Motor neuron (in vitro differentiated cells): ENCODE data around the gene NDUFB8. TPM values are rescaled to one million over a fixed set of nuclear protein-coding genes. Genes with fewer than 3 reads are reported as not detected.

Experiments
- ATAC-seq, 8 experiments: fragments of 200-7000 bp; cut with Tn5 transposase; replicated peaks in 6 of 8; 2 replicates each; pipeline ENCODE4 v1.8.0; 2021; ENCODE audit warnings: mild to moderate bottlenecking in 8 of 8, moderate library complexity in 8 of 8
- H3K27ac ChIP-seq, 2 donors: fragments of 250-450 bp; sonication (Bioruptor Pico); 2 replicates each; pipeline ENCODE4 v1.9.0; 2021; ENCODE audit warnings: antibody characterized with exemption in 2 of 2, mild to moderate bottlenecking in 2 of 2, moderate library complexity in 1 of 2
- H3K4me1 ChIP-seq, 2 donors: fragments of 250-450 bp; sonication (Bioruptor Pico); replicated peaks in 1 of 2; 2 replicates each; pipeline ENCODE4 v1.6.1; 2021; ENCODE audit warnings: antibody characterized with exemption in 2 of 2, mild to moderate bottlenecking in 2 of 2, moderate library complexity in 1 of 2
- H3K4me3 ChIP-seq, 5 donors: fragments of 250-450 bp; sonication (Bioruptor Pico); 2 replicates each; pipeline ENCODE4 v1.9.0; 2021; ENCODE audit warnings: antibody characterized with exemption in 5 of 5, mild to moderate bottlenecking in 5 of 5, moderate library complexity in 4 of 5
- WGBS, 10 experiments: fragments of 450-650 bp; shearing (Covaris generic); methylation state at CpG; one replicate each; pipeline ENCODE4 v1.0.0; 2022; 5-methylcytosine and 5-hydroxymethylcytosine counted together
- in situ Hi-C, 9 experiments: fragments of 400-800 bp; cut with MboI; loops; one replicate each; pipeline ENCODE4 v1.15.0; 2021; ENCODE audit warnings: low sequenced_read_pairs in 9 of 9, low pct_unique_long_range_greater_than_20kb in 2 of 9; ENCODE audit not compliant: unreplicated experiment in 9 of 9
- total RNA-seq, 8 experiments: library from RNA; unstranded; fragments of 300-600 nt; gene quantifications; 2 replicates each; pipeline versions ENCODE4 v1.2.3 to v1.2.4, GENCODE V29; 2022

Gene NDUFB8
- total RNA-seq, 8 experiments from 2014 or later = 247 to 398 (median 294) TPM

DNA sequence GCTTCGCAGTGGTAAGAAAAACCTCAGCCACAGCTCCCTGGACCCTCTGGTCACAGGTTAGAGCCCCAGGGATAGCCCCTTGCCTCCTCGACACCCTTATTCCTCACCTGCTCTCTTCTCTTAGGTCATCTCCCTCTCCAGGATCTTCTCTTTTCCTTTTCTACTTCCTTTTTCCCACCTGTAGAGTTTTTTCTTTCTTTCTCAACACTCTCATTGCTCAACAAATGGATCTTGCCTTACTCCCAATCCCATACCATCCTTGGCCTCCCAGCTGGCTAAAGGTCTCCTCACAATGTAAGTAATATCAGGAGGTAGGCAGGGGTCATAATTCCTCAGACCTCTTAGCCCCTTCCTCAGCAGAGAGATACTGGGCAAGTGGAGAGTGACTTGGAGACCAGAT, 49.7 kb downstream of the NDUFB8 start:
- 0 to 43% (median 30%) methylated on average over 1 to 2 of the region's 2 CpGs; no CpG with 5 or more reads in 2 of the 10 experiments for WGBS, 10 experiments
- Histone ChIP-seq H3K4me1 (peaks cover 3 to 7% of the 10 kb centered on the region in 2 donors), H3K4me3 (no peak overlapping the region), H3K27ac (no peak overlapping the region)
- in situ Hi-C loops = no loop called here
- no peak for ATAC-seq

DNA sequence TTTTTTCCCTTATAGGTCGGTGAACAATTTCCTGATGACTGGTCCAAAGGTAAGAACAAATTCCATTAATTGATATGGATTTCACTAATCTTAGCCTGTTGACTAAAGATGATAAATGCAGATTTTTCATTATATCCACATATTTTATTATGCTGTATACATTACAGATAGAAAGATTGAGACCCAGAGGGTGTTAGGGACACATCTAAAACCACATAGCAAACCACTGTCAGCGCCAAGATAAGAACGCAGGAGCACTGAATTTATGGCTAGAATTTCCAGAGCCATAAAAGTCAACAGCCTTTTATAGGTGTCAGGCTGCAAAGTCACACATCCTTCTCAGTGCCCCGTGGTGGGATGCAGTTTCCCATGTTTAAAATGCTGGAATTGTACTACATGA, 50.6 kb downstream of the NDUFB8 start:
- no peak for ATAC-seq
- Histone ChIP-seq H3K4me1 (peaks cover 2 to 6% of the 10 kb centered on the region in 2 donors), H3K4me3 (no peak overlapping the region), H3K27ac (no peak overlapping the region)
- WGBS, 10 experiments = 0 to 83% (median 38%) methylated on average over 1 to 4 of the region's 4 CpGs; no CpG with 5 or more reads in 1 of the 10 experiments
- in situ Hi-C loops = no loop called here

DNA sequence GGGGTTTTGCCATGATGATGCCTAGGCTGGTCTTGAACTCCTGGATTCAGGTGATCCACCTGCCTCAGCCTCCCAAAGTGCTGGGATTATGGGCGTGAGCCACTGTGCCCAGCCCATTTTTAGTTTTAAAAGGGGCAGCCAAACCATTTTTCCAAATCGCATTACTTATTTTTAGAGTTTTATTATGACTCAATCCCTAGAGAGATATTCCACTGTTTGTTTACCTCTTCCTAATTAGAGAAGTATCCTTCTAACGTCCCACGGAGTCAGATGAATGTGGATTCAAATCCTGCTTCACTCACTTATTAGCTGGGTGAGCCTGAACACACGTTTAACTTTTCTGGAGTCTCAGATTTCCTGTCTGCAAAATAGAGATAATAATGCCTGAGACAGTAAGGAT, 51.7 kb downstream of the NDUFB8 start:
- in situ Hi-C loops = no loop called here
- ATAC-seq = no peak
- H3K4me1 ChIP-seq = peaks cover 0 to 2% of the 10 kb centered on the region in 2 donors
- no peak overlapping the region for H3K4me3 ChIP-seq
- H3K27ac ChIP-seq = no peak overlapping the region
- WGBS, 10 experiments = 0 to 56% (median 39%) methylated on average over 3 to 4 of the region's 5 CpGs; no CpG with 5 or more reads in 3 of the 10 experiments

Other genes starting within 250 kb of the NDUFB8 start
- 100 to 1,000 TPM in 1 of 8 experiments, 10 to 100 TPM in 7; 30.5 to 120 (median 66.8) TPM for gene BLOC1S2, start 243.2 kb downstream of the NDUFB8 start, total RNA-seq
- under 1 TPM in 5 of 8 experiments, not detected in 3; 0.24 to 0.36 (median 0.29) TPM for gene PKD2L1, start 199.6 kb downstream of the NDUFB8 start, total RNA-seq
- 100 to 1,000 TPM; 100 to 535 (median 198) TPM for gene SCD, start 182.6 kb downstream of the NDUFB8 start, total RNA-seq
- 1 to 10 TPM in 1 of 8 experiments, under 1 TPM in 5, not detected in 2; 0.16 to 1.4 (median 0.32) TPM for gene WNT8B, start 66.9 kb downstream of the NDUFB8 start, total RNA-seq
- 10 to 100 TPM in 2 of 8 experiments, 1 to 10 TPM in 6; 3.0 to 24.0 (median 6.4) TPM for gene SEC31B, start 10.0 kb downstream of the NDUFB8 start, total RNA-seq
- 10 to 100 TPM in 5 of 8 experiments, 1 to 10 TPM in 3; 7.3 to 23.6 (median 11.9) TPM for gene HIF1AN, start 6.1 kb upstream of the NDUFB8 start, total RNA-seq
- 1 to 10 TPM in 3 of 8 experiments, under 1 TPM in 4, not detected in 1; 0.13 to 2.2 (median 0.77) TPM for gene PAX2, start 215.7 kb upstream of the NDUFB8 start, total RNA-seq